NCI-H2107 (cell line): Measurements from ENCODE around the gene YTHDF1.

ENCODE experiments used
- DNase-seq: peaks from one replicate; lab custom pipeline; 2025; lab: John Stamatoyannopoulos, UW

The YTHDF1 gene

DNA sequence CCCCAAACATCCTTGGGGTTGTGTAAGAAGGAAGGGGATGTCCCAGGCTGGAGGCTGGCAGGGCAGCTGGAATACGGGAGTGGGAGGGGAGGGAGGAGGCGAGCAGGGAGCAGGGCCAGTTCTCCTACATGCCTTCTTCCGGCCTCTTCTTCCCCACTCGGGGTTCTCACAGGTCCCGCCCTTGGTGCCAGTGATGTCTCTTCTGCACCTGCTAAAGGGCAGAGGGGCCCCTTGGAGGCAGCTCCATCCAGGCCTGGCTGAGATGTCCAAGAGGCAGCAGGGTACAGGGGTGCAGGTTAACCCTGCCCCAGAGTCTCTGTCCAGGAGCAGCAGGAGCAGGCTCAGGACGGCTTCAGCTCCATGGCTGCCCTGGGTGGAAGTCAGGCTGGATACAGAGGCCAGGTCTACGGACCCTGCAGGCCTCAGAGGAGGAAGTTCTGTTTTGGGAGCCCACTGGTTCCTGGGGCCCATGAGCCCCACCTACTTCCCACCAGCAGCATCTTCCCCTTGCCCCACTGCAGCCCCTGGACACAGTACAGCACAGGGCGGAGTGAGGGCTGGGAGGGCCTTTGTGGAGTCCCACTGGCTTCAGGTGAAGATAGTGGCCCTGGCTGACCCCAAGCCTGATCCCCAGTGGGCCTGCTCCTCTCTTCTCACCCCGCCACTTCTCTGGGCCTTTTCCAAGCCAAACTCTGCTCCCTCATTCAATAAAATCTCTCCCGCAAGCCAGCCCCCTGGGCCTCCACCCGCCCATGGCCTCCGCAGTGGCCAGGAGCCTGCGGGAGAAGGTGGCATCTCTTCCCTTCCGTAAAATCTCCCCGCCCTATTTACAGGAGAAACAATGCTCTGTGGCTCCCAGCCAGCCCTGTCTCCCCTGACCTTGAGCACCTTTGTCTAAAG lies 60.4 kb downstream of the YTHDF1 start:
- no peak for DNase-seq

GRCh38 chr20:63154395-63154794 lies 61.5 kb downstream of the YTHDF1 start:
- no peak for DNase-seq

GRCh38 chr20:63153254-63154221 lies 62.4 kb downstream of the YTHDF1 start:
- DNase-seq: no peak

DNA sequence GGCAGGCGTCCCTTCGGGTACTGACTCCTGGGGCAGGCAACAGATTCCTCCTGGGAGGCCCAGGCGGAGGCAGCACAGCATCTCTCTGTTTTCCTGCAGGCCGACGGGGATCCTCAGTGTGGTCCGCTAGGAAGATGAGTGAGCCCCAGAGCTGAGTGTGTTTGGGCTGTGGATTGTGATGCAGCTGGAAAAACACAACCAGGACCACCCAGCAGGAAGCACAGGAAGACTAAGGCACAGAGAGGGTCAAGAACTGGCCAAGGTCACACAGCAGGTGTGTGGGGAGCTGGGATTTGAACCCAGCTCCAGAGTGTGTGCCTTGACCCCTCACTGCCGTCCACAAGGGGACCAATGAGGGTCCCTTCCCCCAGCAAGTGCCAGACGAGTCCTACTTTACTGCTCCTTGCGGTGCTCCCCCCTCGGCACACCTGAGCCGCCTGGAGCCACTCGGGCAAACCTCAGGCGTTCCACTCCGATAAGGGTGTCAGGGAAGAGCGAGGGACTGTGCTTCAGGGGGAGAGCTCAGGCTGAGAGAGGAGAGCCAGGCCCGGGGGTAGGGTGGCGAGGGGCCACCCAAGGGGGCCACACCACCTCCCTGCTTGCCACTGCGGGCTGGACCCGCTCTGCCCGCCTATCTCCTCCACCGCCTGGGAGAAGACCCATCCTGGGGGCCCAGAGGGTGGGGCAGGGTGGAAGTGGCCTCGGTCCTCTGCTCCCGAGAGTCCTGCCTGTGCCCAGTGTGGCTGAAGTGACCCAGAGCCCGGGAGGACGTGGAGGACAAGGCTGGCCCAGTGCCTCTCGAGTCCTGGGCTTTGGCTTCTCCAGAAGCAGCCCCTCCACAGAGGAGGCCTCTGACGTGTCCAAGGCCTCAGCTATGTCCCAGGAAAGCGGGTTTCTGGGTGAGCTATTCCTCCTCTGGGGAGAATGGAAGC lies 63.3 kb downstream of the YTHDF1 start:
- DNase-seq: no peak

GRCh38 chr20:63151554-63152321 lies 64.2 kb downstream of the YTHDF1 start:
- DNase-seq: no peak

GRCh38 chr20:63150911-63151531 lies 64.9 kb downstream of the YTHDF1 start:
- no peak for DNase-seq

DNA sequence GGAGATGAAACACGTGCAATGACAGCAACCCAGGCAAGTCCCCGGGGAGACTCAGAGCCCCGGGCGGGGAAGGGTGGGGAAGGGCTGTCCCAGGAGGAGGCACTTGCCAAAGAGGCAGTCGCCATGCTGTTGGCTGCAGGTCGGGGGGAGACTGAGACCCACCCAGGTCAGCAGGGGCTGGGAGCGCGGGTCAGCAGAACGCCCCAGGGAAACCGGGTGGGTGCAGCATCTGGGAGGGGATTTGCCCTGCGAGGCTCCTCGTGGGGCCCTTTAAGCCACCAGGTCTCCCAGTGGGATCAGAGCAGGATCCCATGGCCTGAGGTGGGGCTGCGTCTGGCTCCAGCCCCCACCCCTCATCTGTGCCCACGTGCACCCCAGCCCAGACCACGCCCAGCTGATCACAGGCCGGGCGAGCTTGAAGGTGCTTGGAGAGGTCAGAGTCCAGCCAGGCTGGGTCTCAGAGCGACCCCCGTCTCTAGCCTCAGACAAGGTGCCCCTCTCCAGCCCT lies 65.5 kb downstream of the YTHDF1 start:
- DNase-seq: no peak

GRCh38 chr20:63149531-63150192 lies 66.3 kb downstream of the YTHDF1 start:
- no peak for DNase-seq

DNA sequence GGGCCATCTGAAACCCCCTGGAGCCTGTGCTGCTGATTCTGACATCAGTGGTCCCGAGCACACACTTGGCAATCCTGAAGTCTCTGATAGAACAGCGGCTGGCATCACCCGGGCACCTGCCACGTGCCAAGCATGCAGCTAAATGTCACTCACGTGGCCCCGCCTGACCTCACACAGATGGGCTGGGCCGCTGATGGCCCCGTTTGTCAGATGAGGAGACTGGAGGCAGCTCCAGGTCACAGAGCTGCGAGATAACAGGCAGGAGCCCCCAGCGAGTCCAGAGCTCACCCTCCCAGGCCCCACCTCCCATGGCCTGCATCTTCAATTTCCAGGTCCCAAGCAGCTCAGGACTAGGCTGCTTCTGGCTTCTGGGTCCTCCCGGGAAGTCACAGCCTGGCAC lies 67.2 kb downstream of the YTHDF1 start:
- no peak for DNase-seq

DNA sequence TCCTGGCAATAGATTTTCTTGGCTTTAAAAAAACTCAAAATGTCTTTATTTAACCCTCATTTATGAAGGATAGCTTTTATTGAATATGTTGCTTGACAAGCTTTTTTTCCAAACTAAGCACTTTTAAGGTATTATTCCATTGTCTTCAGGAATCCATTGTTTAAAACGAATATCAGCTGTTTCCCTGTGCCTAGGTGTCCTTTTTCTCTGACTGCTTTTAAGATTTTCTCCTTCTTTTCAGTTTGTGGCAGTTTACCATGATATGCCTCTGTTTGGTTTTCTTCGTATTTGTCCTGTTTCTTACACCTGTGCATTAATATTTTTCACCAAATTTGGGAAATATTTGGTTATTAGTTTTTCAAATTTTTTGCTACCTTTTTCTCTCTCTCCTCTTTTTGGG lies 68.4 kb downstream of the YTHDF1 start:
- no peak for DNase-seq
